Suprapubic skin (tissue), 4 donors: ENCODE data around the gene DDN.

ENCODE experiments used
- EP300 ChIP-seq: sonication (generic); formaldehyde crosslinking; IDR thresholded peaks from one replicate; pipeline ENCODE4 v1.6.1; 2017; ENCODE audit warnings: antibody characterized with exemption
- POLR2A ChIP-seq, 2 donors: fragments of 450-650 bp; IDR thresholded peaks; one replicate each; pipeline ENCODE4 v1.6.1; 2017; ENCODE audit warnings: antibody characterized with exemption in 2 of 2, mild to moderate bottlenecking in 2 of 2, moderate library complexity in 2 of 2
- POLR2AphosphoS5 ChIP-seq, 3 donors: sonication (generic); formaldehyde crosslinking; IDR thresholded peaks; one replicate each; pipeline ENCODE4 v1.6.1; 2017; ENCODE audit warnings: antibody characterized with exemption in 3 of 3
- TF ChIP-seq, protein P1 (sequence below), 2 donors: fragments of 200-600 bp in 1 of 2; fragments of 450-650 bp in 1 of 2; sonication (generic) in 1 of 2; IDR thresholded peaks; one replicate each; pipeline ENCODE4 v1.5.1; 2016 to 2019; ENCODE audit warnings: antibody characterized with exemption in 2 of 2, mild to moderate bottlenecking in 1 of 2, moderate library complexity in 1 of 2

DNA sequence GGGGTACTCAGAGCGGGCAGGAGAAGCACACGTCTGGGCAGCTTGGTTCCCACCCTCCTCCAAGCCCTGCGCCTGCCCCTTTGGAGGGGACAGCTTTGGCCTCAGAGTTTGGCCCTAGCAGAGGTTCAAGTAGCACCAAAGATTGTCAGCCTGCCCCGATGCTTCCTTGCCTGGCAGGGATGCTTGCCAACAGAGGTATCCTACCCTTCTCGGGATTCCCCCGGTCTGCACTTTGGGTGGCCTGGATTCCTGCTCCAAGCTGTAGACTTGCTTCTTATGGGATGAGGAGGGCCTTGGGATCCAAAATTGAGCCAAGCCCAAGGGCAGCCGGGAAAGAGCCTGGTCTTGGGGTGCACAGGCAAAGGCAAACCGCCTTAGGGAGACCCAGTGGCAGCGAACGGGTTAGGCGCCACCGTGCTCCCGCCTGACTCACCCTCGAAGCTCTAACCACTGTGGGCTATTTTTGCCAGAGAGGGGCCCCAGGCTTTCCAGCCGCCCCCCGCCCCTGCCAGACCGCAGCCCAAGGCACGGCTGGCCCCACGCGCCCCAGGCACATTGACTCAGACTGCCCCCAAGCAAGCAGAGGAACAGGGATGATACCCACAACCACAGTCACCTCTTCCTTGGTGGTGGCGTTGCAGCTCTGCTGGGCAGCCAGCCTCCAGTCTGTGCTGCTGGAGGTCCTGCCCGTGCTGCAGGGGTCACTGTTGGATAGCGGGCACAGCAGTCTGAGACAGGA, 26.8 kb downstream of the DDN start:
- TF ChIP-seq POLR2AphosphoS5 (IDR thresholded peaks at IDR 0.05) (no peak), EP300 (no peak), POLR2A (IDR thresholded peaks at IDR 0.05) (no peak)
- TF ChIP-seq, protein P1, sequence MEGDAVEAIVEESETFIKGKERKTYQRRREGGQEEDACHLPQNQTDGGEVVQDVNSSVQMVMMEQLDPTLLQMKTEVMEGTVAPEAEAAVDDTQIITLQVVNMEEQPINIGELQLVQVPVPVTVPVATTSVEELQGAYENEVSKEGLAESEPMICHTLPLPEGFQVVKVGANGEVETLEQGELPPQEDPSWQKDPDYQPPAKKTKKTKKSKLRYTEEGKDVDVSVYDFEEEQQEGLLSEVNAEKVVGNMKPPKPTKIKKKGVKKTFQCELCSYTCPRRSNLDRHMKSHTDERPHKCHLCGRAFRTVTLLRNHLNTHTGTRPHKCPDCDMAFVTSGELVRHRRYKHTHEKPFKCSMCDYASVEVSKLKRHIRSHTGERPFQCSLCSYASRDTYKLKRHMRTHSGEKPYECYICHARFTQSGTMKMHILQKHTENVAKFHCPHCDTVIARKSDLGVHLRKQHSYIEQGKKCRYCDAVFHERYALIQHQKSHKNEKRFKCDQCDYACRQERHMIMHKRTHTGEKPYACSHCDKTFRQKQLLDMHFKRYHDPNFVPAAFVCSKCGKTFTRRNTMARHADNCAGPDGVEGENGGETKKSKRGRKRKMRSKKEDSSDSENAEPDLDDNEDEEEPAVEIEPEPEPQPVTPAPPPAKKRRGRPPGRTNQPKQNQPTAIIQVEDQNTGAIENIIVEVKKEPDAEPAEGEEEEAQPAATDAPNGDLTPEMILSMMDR (IDR thresholded peaks at IDR 0.05), result no peak
